Tibial nerve (tissue), 4 donors: Measurements from ENCODE around the gene MAGI1. TPM values are rescaled to one million over a fixed set of nuclear protein-coding genes. Genes with fewer than 3 reads are reported as not detected.

Source experiments
- DNase-seq, 2 donors: peaks; one replicate each; pipeline ENCODE4 v3.0.0-alpha.2; 2019; ENCODE audit warnings: low spot score in 2 of 2
- H3K27ac ChIP-seq, 4 donors: fragments of 200-600 bp; sonication (generic) in 3 of 4; one replicate each; pipeline ENCODE4 v1.5.1; 2017 to 2019; ENCODE audit warnings: mild to moderate bottlenecking in 1 of 4
- H3K27me3 ChIP-seq, 2 donors: fragments of 200-600 bp; sonication (generic) in 1 of 2; one replicate each; pipeline versions ENCODE4 v1.5.1 to v1.6.0; 2017 to 2019
- H3K36me3 ChIP-seq, 3 donors: fragments of 200-600 bp; sonication (generic); one replicate each; pipeline ENCODE4 v1.5.1; 2018 to 2019
- H3K4me1 ChIP-seq, 4 donors: fragments of 200-600 bp; sonication (generic) in 3 of 4; one replicate each; pipeline ENCODE4 v1.5.1; 2017 to 2019
- H3K4me3 ChIP-seq, 4 donors: fragments of 200-600 bp; sonication (generic) in 3 of 4; one replicate each; pipeline ENCODE4 v1.5.1; 2017 to 2019; ENCODE audit warnings: mild to moderate bottlenecking in 1 of 4, moderate library complexity in 1 of 4
- H3K9me3 ChIP-seq, 4 donors: fragments of 200-600 bp; sonication (generic) in 3 of 4; one replicate each; pipeline ENCODE4 v1.5.1; 2017 to 2019
- CTCF ChIP-seq, 5 experiments: fragments of 200-600 bp in 3 of 5; fragments of 450-650 bp in 2 of 5; sonication (generic) in 3 of 5; IDR thresholded peaks; one replicate each; pipeline ENCODE4 v1.5.1; 2016 to 2019; ENCODE audit warnings: antibody characterized with exemption in 5 of 5, mild to moderate bottlenecking in 3 of 5, moderate library complexity in 2 of 5
- EP300 ChIP-seq, 2 donors: sonication (generic); formaldehyde crosslinking; IDR thresholded peaks; one replicate each; pipeline ENCODE4 v1.6.1; 2017; ENCODE audit warnings: antibody characterized with exemption in 2 of 2, mild to moderate bottlenecking in 1 of 2
- POLR2A ChIP-seq, 2 donors: fragments of 450-650 bp; IDR thresholded peaks; one replicate each; pipeline ENCODE4 v1.6.1; 2017; ENCODE audit warnings: antibody characterized with exemption in 2 of 2, mild to moderate bottlenecking in 2 of 2, moderate library complexity in 2 of 2
- WGBS, 2 donors: methylation state at CpG; one replicate each; pipeline ENCODE4 v1.1.5; 2018; 5-methylcytosine and 5-hydroxymethylcytosine counted together
- total RNA-seq, 4 donors: library from RNA; depleted of rRNA; stranded (reverse); fragments of >200 nt; gene quantifications; one replicate each; pipeline ENCODE4 v1.1.0, GENCODE V29; 2016

The MAGI1 gene
- total RNA-seq, 4 donors from 2014 or later: 30.6 to 52.8 (median 36.1) TPM

GRCh38 chr3:65662095-65662494, 376.6 kb downstream of the MAGI1 start:
- no peaks in the 10 kb centered on the region for H3K27me3 ChIP-seq
- no peak overlapping the region for H3K4me3 ChIP-seq
- no peaks in the 10 kb centered on the region for H3K36me3 ChIP-seq
- H3K27ac ChIP-seq: no peak overlapping the region
- DNase-seq: no peak
- H3K9me3 ChIP-seq: no peaks in the 10 kb centered on the region
- peaks cover 0 to 15% (median 0%) of the 10 kb centered on the region in 4 donors for H3K4me1 ChIP-seq
- no peak for TF ChIP-seq POLR2A (IDR thresholded peaks at IDR 0.05)
- TF ChIP-seq EP300 (IDR thresholded peaks at IDR 0.05): no peak
- no peak for TF ChIP-seq CTCF (IDR thresholded peaks at IDR 0.05)
- 90 to 97% methylated on average over 3 of the region's 3 CpGs for WGBS, 2 donors

- WGBS, 2 donors: 87 to 91% methylated on average over 5 of the region's 5 CpGs
- Histone ChIP-seq H3K9me3 (no peaks in the 10 kb centered on the region), H3K27ac (no peak overlapping the region)
Measured at GRCh38 chr3:65660000-65660598, 378.6 kb downstream of the MAGI1 start.

GRCh38 chr3:65659396-65659795, 379.3 kb downstream of the MAGI1 start:
- TF ChIP-seq CTCF (IDR thresholded peaks at IDR 0.05) (no peak), EP300 (IDR thresholded peaks at IDR 0.05) (no peak), POLR2A (IDR thresholded peaks at IDR 0.05) (no peak)
- DNase-seq: no peak
- no peaks in the 10 kb centered on the region for H3K36me3 ChIP-seq
- 93 to 94% methylated on average over 6 of the region's 6 CpGs for WGBS, 2 donors
- H3K9me3 ChIP-seq: no peaks in the 10 kb centered on the region
- H3K4me3 ChIP-seq: no peak overlapping the region
- H3K4me1 ChIP-seq: peaks cover 0 to 10% (median 0%) of the 10 kb centered on the region in 4 donors
- H3K27ac ChIP-seq: no peak overlapping the region
- no peaks in the 10 kb centered on the region for H3K27me3 ChIP-seq

More at GRCh38 chr3:65660000-65660598, 378.6 kb downstream of the MAGI1 start:
- TF ChIP-seq CTCF (IDR thresholded peaks at IDR 0.05): no peak
- no peak for TF ChIP-seq POLR2A (IDR thresholded peaks at IDR 0.05)
- TF ChIP-seq EP300 (IDR thresholded peaks at IDR 0.05): no peak
- no peak overlapping the region for H3K4me3 ChIP-seq
- no peak for DNase-seq
- H3K4me1 ChIP-seq: peaks cover 0 to 15% (median 0%) of the 10 kb centered on the region in 4 donors
- H3K36me3 ChIP-seq: no peaks in the 10 kb centered on the region
- no peaks in the 10 kb centered on the region for H3K27me3 ChIP-seq

GRCh38 chr3:65658401-65658800, 380.3 kb downstream of the MAGI1 start:
- H3K27ac ChIP-seq: no peak overlapping the region
- 84 to 89% methylated on average over 2 of the region's 2 CpGs for WGBS, 2 donors
- H3K9me3 ChIP-seq: no peaks in the 10 kb centered on the region
- H3K4me3 ChIP-seq: no peak overlapping the region
- peaks cover 0 to 8% (median 0%) of the 10 kb centered on the region in 4 donors for H3K4me1 ChIP-seq
- H3K27me3 ChIP-seq: no peaks in the 10 kb centered on the region
- no peak for DNase-seq
- no peak for TF ChIP-seq CTCF (IDR thresholded peaks at IDR 0.05)
- TF ChIP-seq POLR2A (IDR thresholded peaks at IDR 0.05): no peak
- TF ChIP-seq EP300 (IDR thresholded peaks at IDR 0.05): no peak
- H3K36me3 ChIP-seq: no peaks in the 10 kb centered on the region

GRCh38 chr3:65655061-65655460, 383.7 kb downstream of the MAGI1 start:
- no peak for TF ChIP-seq EP300 (IDR thresholded peaks at IDR 0.05)
- TF ChIP-seq POLR2A (IDR thresholded peaks at IDR 0.05): no peak
- TF ChIP-seq CTCF (IDR thresholded peaks at IDR 0.05): no peak
- H3K4me1 ChIP-seq: no peaks in the 10 kb centered on the region
- H3K4me3 ChIP-seq: no peak overlapping the region
- peaks cover 0 to 6% (median 0%) of the 10 kb centered on the region in 4 donors for H3K9me3 ChIP-seq
- 86 to 92% methylated on average over 4 of the region's 4 CpGs for WGBS, 2 donors
- no peak for DNase-seq
- no peaks in the 10 kb centered on the region for H3K27me3 ChIP-seq
- no peaks in the 10 kb centered on the region for H3K36me3 ChIP-seq
- H3K27ac ChIP-seq: no peak overlapping the region
